ENCODE data around the gene ADGRG2.

Gene ADGRG2

DNA sequence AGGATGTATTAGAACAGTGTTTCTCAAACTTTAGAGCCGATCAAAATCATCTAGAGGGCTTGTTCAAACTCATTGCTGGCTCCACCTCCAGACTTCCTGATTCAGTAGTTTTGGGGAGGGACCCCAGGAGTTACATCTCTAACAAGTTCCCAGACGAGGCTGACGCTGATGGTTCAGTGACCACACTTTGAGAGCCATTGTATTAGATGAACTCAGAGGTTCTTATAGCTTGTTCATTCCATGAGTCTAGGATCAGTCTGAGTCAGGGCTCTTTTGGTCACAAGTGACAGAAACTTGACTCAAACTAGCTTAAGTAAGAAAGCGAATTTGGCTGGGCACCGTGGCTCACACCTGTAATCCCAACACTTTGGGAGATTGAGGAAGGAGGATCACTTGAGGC lies 11.5 kb upstream of the ADGRG2 start:
- TF ChIP-seq, protein P1, sequence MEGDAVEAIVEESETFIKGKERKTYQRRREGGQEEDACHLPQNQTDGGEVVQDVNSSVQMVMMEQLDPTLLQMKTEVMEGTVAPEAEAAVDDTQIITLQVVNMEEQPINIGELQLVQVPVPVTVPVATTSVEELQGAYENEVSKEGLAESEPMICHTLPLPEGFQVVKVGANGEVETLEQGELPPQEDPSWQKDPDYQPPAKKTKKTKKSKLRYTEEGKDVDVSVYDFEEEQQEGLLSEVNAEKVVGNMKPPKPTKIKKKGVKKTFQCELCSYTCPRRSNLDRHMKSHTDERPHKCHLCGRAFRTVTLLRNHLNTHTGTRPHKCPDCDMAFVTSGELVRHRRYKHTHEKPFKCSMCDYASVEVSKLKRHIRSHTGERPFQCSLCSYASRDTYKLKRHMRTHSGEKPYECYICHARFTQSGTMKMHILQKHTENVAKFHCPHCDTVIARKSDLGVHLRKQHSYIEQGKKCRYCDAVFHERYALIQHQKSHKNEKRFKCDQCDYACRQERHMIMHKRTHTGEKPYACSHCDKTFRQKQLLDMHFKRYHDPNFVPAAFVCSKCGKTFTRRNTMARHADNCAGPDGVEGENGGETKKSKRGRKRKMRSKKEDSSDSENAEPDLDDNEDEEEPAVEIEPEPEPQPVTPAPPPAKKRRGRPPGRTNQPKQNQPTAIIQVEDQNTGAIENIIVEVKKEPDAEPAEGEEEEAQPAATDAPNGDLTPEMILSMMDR (IDR thresholded peaks at IDR 0.05; ENCODE audit: low read depth, low read length, missing control alignments): no peak
- H3K4me3 ChIP-seq (replicated peaks; ENCODE audit: low read depth, low read length): no peak overlapping the region
- no peak for DNase-seq (ENCODE audit: extremely low read depth, low read depth)

DNA sequence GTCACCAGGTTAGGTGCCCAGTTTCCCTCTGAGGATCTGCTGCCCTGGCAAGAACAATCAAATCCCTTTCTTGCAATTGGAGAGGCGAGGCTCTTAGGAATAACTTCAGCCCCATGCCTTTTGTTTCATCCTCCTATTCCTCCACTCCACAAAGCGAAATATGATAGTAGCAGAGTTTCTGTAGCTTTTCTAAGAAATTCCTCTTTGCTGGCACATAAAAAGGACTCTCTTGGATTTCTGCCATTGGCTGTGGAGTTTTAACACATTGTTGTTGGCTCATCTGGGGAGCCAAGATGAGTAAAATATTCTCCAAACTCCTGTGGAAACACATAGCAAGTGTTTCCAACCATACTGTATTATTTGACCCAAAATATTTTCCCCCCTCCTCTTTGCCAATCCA lies 11.0 kb upstream of the ADGRG2 start:
- H3K4me3 ChIP-seq (replicated peaks; ENCODE audit: low read depth, low read length): no peak overlapping the region
- TF ChIP-seq, protein P1 (IDR thresholded peaks at IDR 0.05; ENCODE audit: low read depth, low read length, missing control alignments): no peak
- no peak for DNase-seq (ENCODE audit: extremely low read depth, low read depth)

DNA sequence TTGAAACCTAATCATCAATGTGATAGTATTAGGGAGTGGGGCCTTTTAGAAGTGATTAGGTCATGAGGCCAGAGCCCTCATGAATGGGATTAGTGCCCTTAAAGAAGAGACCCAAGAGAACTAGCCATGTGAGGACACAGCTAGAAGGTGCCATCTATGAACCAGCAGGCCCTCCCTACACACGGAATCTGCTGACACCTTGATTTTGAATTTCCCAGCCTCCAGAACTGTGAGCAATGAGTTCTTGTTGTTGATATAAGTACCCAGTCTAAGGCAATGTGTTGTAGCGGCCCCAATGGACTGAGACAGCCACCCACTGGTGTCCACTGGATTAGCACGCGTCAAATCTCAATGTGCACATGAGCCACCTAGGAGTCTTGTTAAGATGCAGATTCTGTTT lies 8.4 kb upstream of the ADGRG2 start:
- TF ChIP-seq, protein P1 (IDR thresholded peaks at IDR 0.05; ENCODE audit: low read depth, low read length, missing control alignments): no peak
- DNase-seq (ENCODE audit: extremely low read depth, low read depth): no peak

DNA sequence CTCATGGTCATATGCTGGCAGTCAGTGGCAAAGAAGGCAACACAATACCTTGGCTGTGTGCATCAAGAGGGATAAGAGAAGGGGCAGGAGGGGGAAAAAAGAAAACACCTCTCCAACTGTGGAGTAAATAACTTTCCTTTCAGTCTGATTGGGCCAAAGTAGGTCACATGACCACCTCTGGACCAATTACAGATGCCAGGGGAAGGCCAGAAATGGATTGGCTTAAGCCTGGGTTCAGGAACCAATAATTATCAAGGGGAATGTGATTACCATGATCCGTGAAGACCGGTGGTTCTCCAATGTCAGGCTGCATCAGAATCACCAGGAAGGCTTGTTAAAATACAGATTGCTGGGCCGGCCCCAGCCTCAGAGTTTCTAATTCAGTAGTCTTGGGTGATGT lies 7.4 kb upstream of the ADGRG2 start:
- TF ChIP-seq, protein P1 (IDR thresholded peaks at IDR 0.05; ENCODE audit: low read depth, low read length, missing control alignments): no peak
- no peak overlapping the region for H3K4me3 ChIP-seq (replicated peaks; ENCODE audit: low read depth, low read length)
- DNase-seq (ENCODE audit: extremely low read depth, low read depth): no peak

More for the DNA sequence above, 8.4 kb upstream of the ADGRG2 start:
- H3K4me3 ChIP-seq (replicated peaks; ENCODE audit: low read depth, low read length): no peak overlapping the region

DNA sequence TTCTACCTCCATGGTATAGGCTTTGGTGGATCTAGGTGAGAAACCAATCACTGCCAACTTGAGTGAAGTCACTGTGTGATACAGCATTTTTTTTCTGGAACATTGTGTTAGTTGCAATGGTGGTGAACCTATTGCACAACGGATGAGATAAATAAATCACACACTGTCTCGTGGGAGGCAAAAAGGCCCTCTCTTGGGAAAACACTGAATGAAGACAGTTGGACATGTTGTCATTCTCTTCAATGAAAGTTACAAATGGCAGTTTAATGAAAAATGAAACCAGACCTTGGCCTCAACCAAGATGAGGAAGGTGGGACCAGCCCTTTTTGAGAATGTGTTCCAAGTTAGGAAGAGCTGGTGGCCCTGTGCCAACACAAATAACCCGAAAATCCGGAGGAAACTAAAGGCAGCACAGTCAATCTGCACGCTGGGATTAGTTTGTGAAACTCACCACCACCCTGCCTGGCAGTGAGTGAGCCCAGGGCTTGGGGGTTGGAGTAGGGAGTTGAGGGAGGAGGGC lies 5.4 kb upstream of the ADGRG2 start:
- no peak overlapping the region for H3K4me3 ChIP-seq (replicated peaks; ENCODE audit: low read depth, low read length)
- TF ChIP-seq, protein P1 (IDR thresholded peaks at IDR 0.05; ENCODE audit: low read depth, low read length, missing control alignments): no peak
- no peak for DNase-seq (ENCODE audit: extremely low read depth, low read depth)

DNA sequence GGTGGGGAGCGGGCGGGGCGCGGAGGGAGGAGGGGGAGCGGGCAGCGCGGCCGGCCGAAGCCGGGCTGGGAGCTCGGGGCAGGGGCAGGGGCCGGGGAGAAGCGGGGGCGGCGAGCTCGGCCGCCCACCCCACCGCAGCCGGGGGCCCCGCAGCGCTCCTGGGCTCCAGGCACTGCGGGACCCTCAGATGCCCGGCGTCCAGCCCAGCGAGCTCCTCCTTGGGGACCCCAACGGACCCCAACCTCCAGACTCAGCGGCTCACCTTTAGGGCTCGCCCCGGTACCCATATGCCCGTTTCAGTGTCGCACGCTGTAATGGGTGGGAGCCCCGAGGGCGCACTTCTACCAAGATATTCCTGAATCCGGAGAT lies 357 bp upstream of the ADGRG2 start:
- TF ChIP-seq, protein P1 (IDR thresholded peaks at IDR 0.05; ENCODE audit: low read depth, low read length, missing control alignments): no peak
- H3K4me3 ChIP-seq (replicated peaks; ENCODE audit: low read depth, low read length): no peak overlapping the region
- no peak for DNase-seq (ENCODE audit: extremely low read depth, low read depth)

DNA sequence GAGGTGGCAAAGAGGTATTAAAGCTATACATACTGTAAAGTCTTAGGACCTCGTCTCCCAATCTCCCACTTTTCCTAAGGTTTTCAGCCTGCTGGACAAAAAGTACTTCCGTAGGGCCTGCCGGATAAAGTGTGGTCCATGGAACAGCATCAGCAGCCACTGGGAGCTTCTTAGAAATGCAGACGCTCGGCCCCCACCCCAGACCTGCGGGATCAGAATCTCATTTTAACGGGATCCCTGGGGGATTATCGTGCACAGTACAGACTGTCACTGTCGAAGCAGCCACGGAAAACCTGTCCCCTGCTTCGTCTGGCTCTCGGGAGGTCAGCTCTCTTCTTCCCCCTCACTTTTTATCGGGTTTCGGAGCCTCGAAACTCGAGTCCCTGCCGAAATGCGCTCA lies 802 bp downstream of the ADGRG2 start:
- TF ChIP-seq, protein P1 (IDR thresholded peaks at IDR 0.05; ENCODE audit: low read depth, low read length, missing control alignments): no peak
- no peak for DNase-seq (ENCODE audit: extremely low read depth, low read depth)
- H3K4me3 ChIP-seq (replicated peaks; ENCODE audit: low read depth, low read length): no peak overlapping the region
